Stimulated activated CD4-positive, alpha-beta T cell treated with anti-CD3 and anti-CD28 coated beads, Interleukin-1b, Interleukin-23, amount 100 ng/mL, for 4 hours (primary cell): Measurements from ENCODE around the gene RHNO1.

ENCODE experiments used
- DNase-seq, 2 donors: peaks; one replicate each; pipeline ENCODE4 v3.0.0-alpha.2; 2020; ENCODE audit warnings: low read depth in 2 of 2

Gene RHNO1

GRCh38 chr12:2902272-2902880, 25.4 kb downstream of the RHNO1 start:
- DNase-seq = no peak

GRCh38 chr12:2904260-2904659, 27.2 kb downstream of the RHNO1 start:
- no peak for DNase-seq

- DNase-seq = no peak
Measured at GRCh38 chr12:2912216-2912575, 35.2 kb downstream of the RHNO1 start.

GRCh38 chr12:2919249-2919648, 42.2 kb downstream of the RHNO1 start:
- no peak for DNase-seq

GRCh38 chr12:2922329-2922728, 45.3 kb downstream of the RHNO1 start:
- no peak for DNase-seq

- DNase-seq = no peak
Measured at GRCh38 chr12:2923057-2923456, 46.0 kb downstream of the RHNO1 start.

GRCh38 chr12:2924019-2924418, 47.0 kb downstream of the RHNO1 start:
- no peak for DNase-seq

- no peak for DNase-seq
Measured at GRCh38 chr12:2925322-2925995, 48.4 kb downstream of the RHNO1 start.

GRCh38 chr12:2930865-2931264, 53.8 kb downstream of the RHNO1 start:
- no peak for DNase-seq

GRCh38 chr12:2933586-2933985, 56.6 kb downstream of the RHNO1 start:
- DNase-seq = no peak

- DNase-seq = no peak
Measured at GRCh38 chr12:2934371-2934770, 57.3 kb downstream of the RHNO1 start.

- no peak for DNase-seq
Measured at GRCh38 chr12:2936301-2936700, 59.3 kb downstream of the RHNO1 start.

GRCh38 chr12:2937500-2937899, 60.5 kb downstream of the RHNO1 start:
- no peak for DNase-seq
